ENCODE data around the gene GPR37L1.

The GPR37L1 gene

DNA sequence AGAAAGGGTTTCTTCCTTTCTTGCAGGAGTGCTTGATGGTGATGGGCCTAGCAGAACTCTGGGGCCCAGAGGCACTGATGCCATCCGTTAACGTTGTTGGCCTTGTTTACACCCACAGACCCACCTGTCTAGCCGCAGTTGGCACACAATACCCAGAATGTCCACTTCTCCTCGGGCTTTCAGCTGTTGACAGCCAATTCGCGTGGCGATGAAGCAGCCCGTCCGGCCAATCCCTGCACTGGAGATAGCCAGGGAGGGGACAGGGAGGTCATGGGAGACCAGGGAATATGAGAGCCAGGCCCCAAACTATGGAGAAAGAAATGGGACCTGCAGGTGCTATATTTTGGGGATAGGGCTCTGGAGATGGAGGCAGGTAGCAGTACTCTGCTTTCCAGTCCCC, 27.5 kb downstream of the GPR37L1 start:
- peaks cover 7% of the 10 kb centered on the region for H3K27me3 ChIP-seq (replicated peaks; ENCODE audit: control insufficient read depth, insufficient read depth, low read length)
- H3K4me3 ChIP-seq (ENCODE audit: low read length) = no peak overlapping the region
- H3K36me3 ChIP-seq (ENCODE audit: control insufficient read depth, insufficient read depth, low read length, severe bottlenecking) = no peaks in the 10 kb centered on the region
- H3K9me3 ChIP-seq (ENCODE audit: control insufficient read depth, low read length) = no peaks in the 10 kb centered on the region
- no peak for DNase-seq (ENCODE audit: low read depth)
- no peak overlapping the region for H3K9ac ChIP-seq (ENCODE audit: low read length)
- H3K4me1 ChIP-seq (ENCODE audit: control insufficient read depth, insufficient read depth, low read length) = peaks cover 10% of the 10 kb centered on the region

DNA sequence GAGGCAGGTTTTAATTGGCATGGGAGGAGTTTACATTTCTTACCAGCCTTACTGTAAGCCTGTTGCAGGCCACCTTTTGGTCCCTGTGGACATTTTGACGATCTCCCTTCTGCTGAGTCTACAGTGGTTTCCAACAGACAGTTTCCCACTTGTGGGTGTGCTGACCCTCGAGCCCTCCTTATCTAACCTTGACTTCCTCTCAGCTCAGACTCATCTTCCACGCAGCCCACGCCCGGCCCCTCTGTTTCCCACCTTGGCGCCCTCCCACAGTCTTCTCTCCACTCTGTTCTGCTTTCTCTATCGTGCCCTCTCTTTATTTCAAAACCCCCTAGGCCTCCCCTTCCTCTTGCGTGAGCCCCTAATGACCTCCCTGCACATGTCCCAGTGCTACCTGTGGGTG, 27.9 kb downstream of the GPR37L1 start:
- Histone ChIP-seq H3K4me1 (ENCODE audit: control insufficient read depth, insufficient read depth, low read length) (peaks cover 8% of the 10 kb centered on the region), H3K27me3 (replicated peaks; ENCODE audit: control insufficient read depth, insufficient read depth, low read length) (peaks cover 7% of the 10 kb centered on the region), H3K36me3 (ENCODE audit: control insufficient read depth, insufficient read depth, low read length, severe bottlenecking) (no peaks in the 10 kb centered on the region), H3K9ac (ENCODE audit: low read length) (no peak overlapping the region), H3K9me3 (ENCODE audit: control insufficient read depth, low read length) (no peaks in the 10 kb centered on the region), H3K4me3 (ENCODE audit: low read length) (no peak overlapping the region)
- no peak for DNase-seq (ENCODE audit: low read depth)

DNA sequence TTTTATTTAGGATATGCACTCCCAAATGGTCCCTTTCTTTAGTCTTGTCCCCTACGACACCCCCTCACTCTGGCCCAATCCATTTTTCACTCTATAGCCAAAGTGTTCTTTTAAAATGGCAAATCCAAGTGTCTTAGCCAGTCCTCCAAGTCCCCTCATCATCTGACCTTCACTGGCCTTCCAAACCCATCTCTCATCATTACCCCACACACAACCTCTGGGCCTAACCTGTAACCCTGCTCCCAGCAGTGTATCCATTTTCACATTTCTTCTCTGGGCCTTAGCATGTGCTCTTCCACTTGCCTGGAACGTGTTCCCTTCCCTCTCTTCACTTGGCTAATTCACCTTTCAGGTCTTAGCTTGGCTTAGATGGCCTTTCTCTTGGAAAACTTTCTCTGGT, 28.3 kb downstream of the GPR37L1 start:
- Histone ChIP-seq H3K4me1 (ENCODE audit: control insufficient read depth, insufficient read depth, low read length) (peaks cover 8% of the 10 kb centered on the region), H3K27me3 (replicated peaks; ENCODE audit: control insufficient read depth, insufficient read depth, low read length) (peaks cover 7% of the 10 kb centered on the region), H3K4me3 (ENCODE audit: low read length) (no peak overlapping the region), H3K9ac (ENCODE audit: low read length) (no peak overlapping the region), H3K36me3 (ENCODE audit: control insufficient read depth, insufficient read depth, low read length, severe bottlenecking) (no peaks in the 10 kb centered on the region), H3K9me3 (ENCODE audit: control insufficient read depth, low read length) (no peaks in the 10 kb centered on the region)
- DNase-seq (ENCODE audit: low read depth) = no peak

DNA sequence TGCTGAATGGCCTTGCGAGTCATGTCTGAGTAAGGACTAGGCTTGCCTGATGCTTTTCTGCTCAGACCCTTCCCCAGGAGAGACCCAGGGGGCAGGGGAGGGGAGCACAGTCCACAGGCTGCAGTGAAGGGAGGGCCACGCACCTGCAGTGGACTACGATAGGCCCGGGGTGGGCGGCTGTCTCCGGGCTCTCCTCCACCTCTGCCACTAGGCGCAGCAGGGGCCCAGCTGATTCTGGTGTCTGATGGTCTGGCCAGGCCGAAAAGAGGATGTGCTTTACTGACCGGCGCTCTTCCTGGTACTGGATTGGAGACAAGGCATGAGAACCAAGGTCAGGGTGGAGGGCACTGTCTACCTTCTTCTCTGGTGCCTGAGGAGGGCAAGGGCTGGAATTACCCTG, 29.7 kb downstream of the GPR37L1 start:
- peaks cover 8% of the 10 kb centered on the region for H3K27me3 ChIP-seq (replicated peaks; ENCODE audit: control insufficient read depth, insufficient read depth, low read length)
- no peaks in the 10 kb centered on the region for H3K36me3 ChIP-seq (ENCODE audit: control insufficient read depth, insufficient read depth, low read length, severe bottlenecking)
- no peak overlapping the region for H3K9ac ChIP-seq (ENCODE audit: low read length)
- peaks cover 8% of the 10 kb centered on the region for H3K4me1 ChIP-seq (ENCODE audit: control insufficient read depth, insufficient read depth, low read length)
- no peak for DNase-seq (ENCODE audit: low read depth)
- H3K4me3 ChIP-seq (ENCODE audit: low read length) = no peak overlapping the region
- H3K9me3 ChIP-seq (ENCODE audit: control insufficient read depth, low read length) = no peaks in the 10 kb centered on the region

DNA sequence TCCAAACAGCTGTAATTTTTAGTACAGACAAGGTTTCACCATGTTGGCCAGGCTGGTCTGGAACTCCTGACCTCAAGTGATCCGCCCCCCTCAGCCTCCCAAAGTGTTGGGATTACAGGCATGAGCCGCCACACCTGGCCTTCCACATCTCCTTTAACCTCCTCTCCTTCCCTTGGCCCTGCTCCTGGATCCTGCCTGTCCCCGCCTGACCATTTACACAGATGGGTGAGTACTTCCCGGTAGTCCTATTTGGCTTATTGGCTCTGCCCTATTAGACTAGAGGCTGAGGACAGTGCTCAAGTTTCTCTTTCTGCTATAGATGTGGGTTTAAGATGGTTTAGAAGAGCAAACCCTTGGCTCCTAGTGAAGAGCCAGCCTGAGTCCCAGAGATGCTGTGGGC, 30.6 kb downstream of the GPR37L1 start:
- DNase-seq (ENCODE audit: low read depth) = no peak
- Histone ChIP-seq H3K36me3 (ENCODE audit: control insufficient read depth, insufficient read depth, low read length, severe bottlenecking) (no peaks in the 10 kb centered on the region), H3K9me3 (ENCODE audit: control insufficient read depth, low read length) (no peaks in the 10 kb centered on the region), H3K9ac (ENCODE audit: low read length) (no peak overlapping the region), H3K4me1 (ENCODE audit: control insufficient read depth, insufficient read depth, low read length) (peaks cover 8% of the 10 kb centered on the region), H3K4me3 (ENCODE audit: low read length) (no peak overlapping the region), H3K27me3 (replicated peaks; ENCODE audit: control insufficient read depth, insufficient read depth, low read length) (peaks cover 12% of the 10 kb centered on the region)

DNA sequence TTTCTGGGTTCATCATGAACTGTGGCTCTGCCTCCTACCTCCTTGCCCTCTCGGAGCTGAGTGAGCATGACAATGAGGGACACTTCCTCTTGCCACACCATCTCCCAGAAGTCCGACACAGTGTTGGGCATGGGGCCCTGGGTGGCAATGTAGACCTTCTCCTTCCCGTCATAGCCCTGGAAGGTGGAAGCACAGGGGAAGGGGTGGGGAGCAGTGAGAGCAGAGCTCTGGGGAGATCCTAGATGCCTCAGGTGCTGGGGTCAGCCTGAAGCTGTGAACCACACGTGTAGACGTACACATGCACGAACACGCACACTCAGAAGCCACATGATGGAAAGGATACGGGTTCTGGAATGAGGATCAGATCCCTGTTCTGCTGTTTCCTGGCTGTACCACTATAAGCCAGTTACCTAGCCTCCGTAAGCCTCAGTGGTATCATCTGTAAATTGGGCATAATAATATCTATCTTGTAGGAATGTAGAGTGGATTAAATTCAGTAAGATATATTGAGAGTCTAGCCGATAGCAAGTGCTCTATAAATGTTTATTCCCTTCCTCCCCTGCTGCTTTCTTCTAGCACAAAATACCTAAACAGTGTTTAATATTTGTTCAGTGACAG, 31.5 kb downstream of the GPR37L1 start:
- Histone ChIP-seq H3K9me3 (ENCODE audit: control insufficient read depth, low read length) (no peaks in the 10 kb centered on the region), H3K4me1 (ENCODE audit: control insufficient read depth, insufficient read depth, low read length) (peaks cover 8% of the 10 kb centered on the region), H3K27me3 (replicated peaks; ENCODE audit: control insufficient read depth, insufficient read depth, low read length) (peaks cover 12% of the 10 kb centered on the region), H3K9ac (ENCODE audit: low read length) (peak overlapping the region; percentile 10), H3K36me3 (ENCODE audit: control insufficient read depth, insufficient read depth, low read length, severe bottlenecking) (no peaks in the 10 kb centered on the region), H3K4me3 (ENCODE audit: low read length) (no peak overlapping the region)
- no peak for DNase-seq (ENCODE audit: low read depth)

DNA sequence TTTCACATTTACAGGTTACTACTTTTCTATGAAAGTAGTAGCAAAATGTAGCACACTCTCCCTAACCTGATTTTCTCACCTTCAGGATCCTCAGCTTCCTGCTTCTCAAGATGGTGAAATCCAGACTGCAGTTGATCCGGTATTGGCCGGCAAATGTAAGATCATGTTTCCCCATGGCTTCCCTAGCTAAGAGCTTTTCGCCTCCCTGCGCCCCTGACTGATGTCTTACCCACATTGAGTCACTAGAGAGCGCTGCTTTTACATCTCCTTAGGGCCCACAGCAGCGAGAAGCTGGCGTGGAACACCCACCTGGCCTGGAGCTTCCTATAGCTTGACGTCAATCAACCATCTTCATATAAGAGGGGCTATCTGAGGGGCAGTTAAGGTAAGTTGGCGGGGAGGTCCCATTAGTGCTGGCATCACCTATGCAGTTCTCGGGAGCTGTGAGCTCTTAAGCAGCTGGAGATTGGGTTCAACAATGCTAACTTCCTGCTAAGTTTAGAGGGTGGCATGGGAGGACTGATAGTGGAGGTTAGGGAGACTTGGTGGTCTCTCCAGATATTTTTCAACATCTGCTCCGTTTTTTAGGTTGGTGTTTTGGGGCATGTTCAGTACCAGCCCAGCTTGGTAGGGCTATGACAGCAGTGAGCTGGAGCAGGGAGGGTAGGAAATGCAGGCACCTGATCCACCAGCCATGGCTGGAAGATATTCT, 32.2 kb downstream of the GPR37L1 start:
- H3K9me3 ChIP-seq (ENCODE audit: control insufficient read depth, low read length) = no peaks in the 10 kb centered on the region
- no peaks in the 10 kb centered on the region for H3K36me3 ChIP-seq (ENCODE audit: control insufficient read depth, insufficient read depth, low read length, severe bottlenecking)
- DNase-seq (ENCODE audit: low read depth) = peak; percentile 82

DNA sequence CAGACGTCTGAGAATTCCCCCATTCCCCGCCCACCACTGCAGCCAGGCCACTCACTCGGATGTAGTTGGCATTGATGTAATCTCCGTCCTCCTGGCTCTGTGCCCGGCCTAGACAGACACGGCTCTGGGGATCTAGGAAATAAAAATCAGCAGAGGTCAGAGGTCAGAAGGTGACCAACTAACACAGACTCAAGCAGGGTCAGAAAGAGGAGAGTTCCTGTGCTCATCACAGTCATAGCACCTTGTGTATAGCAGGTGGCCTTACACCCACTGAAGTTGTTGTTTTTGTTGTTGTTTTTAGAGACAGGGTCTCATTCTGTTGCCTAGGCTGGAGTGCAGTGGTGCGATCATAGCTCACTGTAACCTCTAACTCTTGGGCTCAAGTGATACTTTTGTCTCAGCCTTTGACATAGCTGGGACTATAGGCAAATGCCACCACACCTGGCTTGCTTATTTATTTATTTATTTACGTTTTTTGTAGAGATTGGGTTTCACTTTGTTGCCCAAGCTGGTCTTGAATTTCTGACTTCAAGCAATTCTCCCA, 32.8 kb downstream of the GPR37L1 start:
- Histone ChIP-seq H3K4me1 (ENCODE audit: control insufficient read depth, insufficient read depth, low read length) (peaks cover 8% of the 10 kb centered on the region), H3K9ac (ENCODE audit: low read length) (no peak overlapping the region), H3K36me3 (ENCODE audit: control insufficient read depth, insufficient read depth, low read length, severe bottlenecking) (no peaks in the 10 kb centered on the region), H3K9me3 (ENCODE audit: control insufficient read depth, low read length) (no peaks in the 10 kb centered on the region), H3K27me3 (replicated peaks; ENCODE audit: control insufficient read depth, insufficient read depth, low read length) (peaks cover 15% of the 10 kb centered on the region), H3K4me3 (ENCODE audit: low read length) (no peak overlapping the region)
- peak; percentile 34 for DNase-seq (ENCODE audit: low read depth)

More for the DNA sequence above, 32.2 kb downstream of the GPR37L1 start:
- Histone ChIP-seq H3K4me1 (ENCODE audit: control insufficient read depth, insufficient read depth, low read length) (peaks cover 8% of the 10 kb centered on the region), H3K4me3 (ENCODE audit: low read length) (no peak overlapping the region), H3K27me3 (replicated peaks; ENCODE audit: control insufficient read depth, insufficient read depth, low read length) (peaks cover 13% of the 10 kb centered on the region), H3K9ac (ENCODE audit: low read length) (peak overlapping the region; percentile 10)

DNA sequence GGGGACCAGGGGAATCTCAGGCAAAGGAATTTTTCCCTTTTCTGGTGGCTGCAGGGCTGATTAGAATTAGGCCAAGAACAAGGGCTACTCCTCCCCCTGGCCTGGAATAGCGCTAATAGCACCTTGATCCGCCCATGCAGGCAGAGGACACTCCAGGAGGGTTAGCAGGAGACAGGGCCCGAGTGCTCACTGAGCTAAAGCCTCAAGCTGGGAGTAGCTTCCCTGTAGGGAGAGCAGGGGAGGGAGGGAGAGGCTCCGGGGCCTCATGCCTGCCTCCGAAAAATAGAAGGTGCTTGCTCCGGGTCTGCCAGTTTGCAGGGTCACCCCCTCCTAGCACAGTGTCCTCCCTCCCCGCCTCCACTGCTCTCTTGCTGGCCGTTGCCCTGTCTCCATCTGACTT, 33.9 kb downstream of the GPR37L1 start:
- Histone ChIP-seq H3K9me3 (ENCODE audit: control insufficient read depth, low read length) (no peaks in the 10 kb centered on the region), H3K4me3 (ENCODE audit: low read length) (no peak overlapping the region)
- DNase-seq (ENCODE audit: low read depth) = no peak

DNA sequence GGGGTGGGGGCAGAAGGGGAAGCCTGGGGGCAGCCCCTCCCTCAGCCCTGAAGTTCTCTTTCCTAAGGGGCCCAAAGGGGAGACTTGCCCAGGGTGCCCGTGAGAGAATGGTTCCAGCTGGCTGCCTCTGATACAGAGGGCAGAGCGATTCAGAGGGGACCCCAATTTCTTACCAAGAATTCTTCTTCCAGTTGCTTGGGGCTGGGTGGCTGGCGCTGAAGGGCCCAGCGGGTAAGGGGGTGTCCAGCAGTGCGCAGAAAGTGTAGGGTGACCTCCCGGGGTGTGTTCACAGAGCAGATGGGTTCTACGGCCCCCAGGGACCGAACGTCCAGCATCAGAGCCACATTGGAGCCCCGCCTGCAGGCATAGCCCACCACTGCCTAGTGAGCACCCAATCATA, 35.2 kb downstream of the GPR37L1 start:
- H3K4me3 ChIP-seq (ENCODE audit: low read length) = no peak overlapping the region
- DNase-seq (ENCODE audit: low read depth) = no peak
- no peaks in the 10 kb centered on the region for H3K9me3 ChIP-seq (ENCODE audit: control insufficient read depth, low read length)
- no peak overlapping the region for H3K9ac ChIP-seq (ENCODE audit: low read length)
- H3K36me3 ChIP-seq (ENCODE audit: control insufficient read depth, insufficient read depth, low read length, severe bottlenecking) = no peaks in the 10 kb centered on the region
- peaks cover 24% of the 10 kb centered on the region for H3K27me3 ChIP-seq (replicated peaks; ENCODE audit: control insufficient read depth, insufficient read depth, low read length)
- H3K4me1 ChIP-seq (ENCODE audit: control insufficient read depth, insufficient read depth, low read length) = peaks cover 8% of the 10 kb centered on the region

More for the DNA sequence above, 33.9 kb downstream of the GPR37L1 start:
- no peak overlapping the region for H3K9ac ChIP-seq (ENCODE audit: low read length)
- no peaks in the 10 kb centered on the region for H3K36me3 ChIP-seq (ENCODE audit: control insufficient read depth, insufficient read depth, low read length, severe bottlenecking)
- H3K27me3 ChIP-seq (replicated peaks; ENCODE audit: control insufficient read depth, insufficient read depth, low read length) = peaks cover 15% of the 10 kb centered on the region
- H3K4me1 ChIP-seq (ENCODE audit: control insufficient read depth, insufficient read depth, low read length) = peaks cover 8% of the 10 kb centered on the region

DNA sequence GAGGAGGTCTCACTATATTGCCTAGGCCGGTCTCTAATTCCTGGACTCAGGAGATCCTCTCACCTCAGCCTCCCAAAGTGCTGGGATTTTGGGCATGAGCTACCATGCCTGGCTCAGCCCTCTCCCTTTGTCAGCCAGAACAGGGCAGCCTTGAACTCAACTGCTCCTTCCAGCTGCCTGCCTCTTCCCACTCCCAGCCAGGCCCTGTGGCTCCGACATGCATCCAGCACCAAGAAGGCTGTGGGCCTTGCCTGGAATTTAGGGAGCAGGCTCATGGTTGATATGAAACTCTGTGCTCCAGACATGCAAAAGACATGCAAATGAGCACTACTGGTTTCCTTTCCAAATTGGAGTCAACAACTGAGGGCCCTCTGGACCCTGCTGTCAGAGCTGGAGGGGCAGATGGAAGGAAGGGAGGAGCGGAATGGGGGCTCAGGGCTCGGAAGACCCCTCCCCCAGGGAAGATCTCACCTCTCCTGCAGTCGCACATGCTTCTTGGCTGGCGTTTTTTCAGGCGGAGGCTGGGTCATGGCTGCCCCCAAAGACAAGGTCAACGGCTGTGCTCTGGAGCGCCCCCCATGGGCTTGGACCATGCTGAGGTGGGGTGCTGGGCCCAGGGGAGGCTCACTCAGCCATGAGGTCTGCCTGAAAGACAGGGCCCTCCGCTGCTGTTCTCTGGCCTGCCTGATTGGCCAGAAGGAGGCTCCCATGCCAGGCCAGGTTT, 36.3 kb downstream of the GPR37L1 start:
- Histone ChIP-seq H3K9me3 (ENCODE audit: control insufficient read depth, low read length) (no peaks in the 10 kb centered on the region), H3K4me1 (ENCODE audit: control insufficient read depth, insufficient read depth, low read length) (peaks cover 8% of the 10 kb centered on the region), H3K27me3 (replicated peaks; ENCODE audit: control insufficient read depth, insufficient read depth, low read length) (peaks cover 23% of the 10 kb centered on the region), H3K36me3 (ENCODE audit: control insufficient read depth, insufficient read depth, low read length, severe bottlenecking) (no peaks in the 10 kb centered on the region), H3K9ac (ENCODE audit: low read length) (no peak overlapping the region), H3K4me3 (ENCODE audit: low read length) (no peak overlapping the region)
- no peak for DNase-seq (ENCODE audit: low read depth)

All from adipocyte (in vitro differentiated cells).